Activated CD8-positive, alpha-beta memory T cell treated with anti-CD3 and anti-CD28 coated beads, Interleukin-2, amount 50 U/mL, for 1 hour (primary cell): ENCODE data around the gene CEP192.

Experiments
- DNase-seq: peaks from one replicate; pipeline ENCODE4 v3.0.0-alpha.2; 2020; ENCODE audit errors: extremely low read depth

CEP192 gene

GRCh38 chr18:13145636-13146190 is 154.6 kb downstream of the CEP192 start:
- DNase-seq, result no peak

DNA sequence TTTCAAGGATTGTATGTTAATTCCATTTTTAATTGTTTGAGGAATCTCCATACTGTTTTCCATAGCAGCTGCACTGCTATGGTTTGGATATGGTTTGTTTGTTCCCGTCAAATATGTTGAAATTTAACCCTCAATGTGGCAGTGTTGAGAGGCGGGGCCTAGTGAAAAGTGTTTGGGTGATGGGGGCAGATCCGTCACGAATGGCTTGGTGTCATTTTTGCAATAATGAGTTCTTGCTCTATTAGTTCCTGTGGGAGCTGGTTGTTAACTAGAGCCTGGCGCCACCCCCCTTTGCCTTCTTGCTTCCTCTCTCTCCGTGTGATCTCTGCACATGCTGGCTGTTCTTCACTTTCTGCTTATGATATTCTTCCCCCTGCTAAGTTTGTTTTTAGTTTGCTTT is 156.0 kb downstream of the CEP192 start:
- no peak for DNase-seq

GRCh38 chr18:13151656-13152055 is 160.5 kb downstream of the CEP192 start:
- DNase-seq, result no peak

DNA sequence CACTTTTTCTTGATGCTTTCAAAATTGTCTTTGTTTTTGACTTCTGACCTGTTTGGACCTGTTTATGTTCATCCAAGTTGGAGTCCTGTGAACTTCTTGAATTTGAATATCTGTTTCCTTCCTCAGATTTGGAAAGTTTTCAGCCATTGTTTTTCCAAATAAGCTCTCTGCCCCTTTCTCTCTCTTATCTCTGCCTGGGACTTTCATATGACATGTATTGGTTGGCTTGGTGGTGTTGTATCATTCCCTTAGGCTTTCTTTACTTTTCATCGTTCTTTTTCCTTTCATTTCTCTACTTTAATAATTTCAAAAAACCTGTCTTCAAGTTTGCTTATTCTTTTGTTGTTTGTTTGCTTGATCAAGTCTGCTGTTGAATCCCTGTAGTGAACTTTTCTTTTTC is 167.3 kb downstream of the CEP192 start:
- no peak for DNase-seq

GRCh38 chr18:13159579-13159978 is 168.4 kb downstream of the CEP192 start:
- DNase-seq, result no peak

GRCh38 chr18:13161276-13161899 is 170.2 kb downstream of the CEP192 start:
- DNase-seq, result no peak

DNA sequence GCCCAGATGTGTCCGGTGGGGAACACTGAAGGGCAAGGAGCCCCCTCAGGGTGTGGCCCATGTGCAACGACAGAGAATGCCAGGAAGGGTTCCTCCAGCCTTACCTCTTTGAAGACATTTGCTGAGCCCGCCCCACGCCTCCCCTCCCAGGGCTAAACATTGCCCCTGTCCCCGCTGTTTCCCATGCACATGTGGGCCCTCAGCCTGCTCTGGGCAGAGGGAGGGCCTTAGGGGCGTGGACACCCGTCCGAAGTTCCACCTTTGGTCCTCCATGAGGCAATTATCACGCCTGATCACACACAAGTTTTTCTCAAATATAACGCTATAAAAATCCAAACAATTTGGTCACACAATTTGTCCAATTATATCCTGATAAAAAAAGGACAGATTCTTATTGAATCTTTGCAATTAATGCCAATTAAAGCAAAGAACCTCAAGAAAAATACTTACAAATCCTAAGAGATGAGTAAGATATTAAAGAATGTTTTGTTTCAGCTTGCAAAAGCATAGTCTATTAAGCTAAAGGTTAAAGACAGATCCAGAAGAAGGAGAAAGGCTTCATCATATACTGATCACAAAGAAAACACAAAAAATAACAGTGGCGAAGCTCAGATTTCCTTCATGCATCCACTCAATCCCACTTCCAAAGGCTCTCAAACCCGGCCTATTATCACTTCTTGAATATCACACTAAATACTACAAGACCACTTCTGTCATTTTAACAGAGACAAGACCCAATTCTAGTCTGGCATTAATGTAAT is 172.2 kb downstream of the CEP192 start:
- DNase-seq, result no peak

GRCh38 chr18:13164406-13164805 is 173.2 kb downstream of the CEP192 start:
- DNase-seq, result no peak

DNA sequence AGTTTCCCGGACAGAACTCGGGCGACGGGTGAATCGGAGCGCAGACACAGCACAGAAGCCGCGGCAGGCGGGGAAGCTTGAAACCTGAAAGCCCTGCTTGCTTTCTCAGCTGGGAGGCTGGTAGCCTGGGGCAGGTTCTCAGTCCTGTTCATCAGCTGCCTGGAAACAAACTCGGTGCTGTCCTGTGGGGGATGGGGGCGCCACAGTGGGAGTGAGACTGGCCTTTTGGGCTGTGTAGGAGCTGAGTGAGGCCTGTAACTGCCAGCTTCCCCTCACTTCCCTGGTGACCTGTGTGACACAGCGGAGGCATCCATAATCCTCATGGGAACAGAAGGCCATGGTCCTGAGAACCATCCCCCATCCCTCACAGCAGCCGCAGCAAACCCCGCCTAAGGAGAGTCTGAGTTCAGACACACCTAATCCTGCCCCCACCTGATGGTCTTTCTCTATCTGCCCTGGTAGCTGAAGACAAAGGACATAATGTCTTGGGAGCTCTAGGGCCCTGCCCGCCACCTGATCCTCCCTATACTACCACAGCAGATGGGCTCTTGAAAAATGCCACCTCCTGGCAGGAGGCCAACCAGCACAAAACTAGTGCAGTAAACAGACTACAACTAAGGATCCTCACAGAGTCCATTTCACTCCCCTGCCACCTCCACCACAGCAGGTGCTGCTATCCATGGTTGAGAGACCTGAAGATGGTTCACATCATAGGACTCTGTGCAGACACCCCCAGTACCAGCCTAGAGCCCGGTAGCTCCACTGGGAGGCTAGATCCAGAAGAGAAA is 174.7 kb downstream of the CEP192 start:
- DNase-seq, result no peak

GRCh38 chr18:13173578-13174145 is 182.5 kb downstream of the CEP192 start:
- DNase-seq, result no peak
